HG03064 (cell line): ENCODE measurements around the gene GPR4.
"Not testable (repeated sequence)": the region's sequence is repeated elsewhere in the genome, so short reads cannot be mapped to it uniquely, and the experiment has no call there.

Experiments
- ATAC-seq: cut with Tn5 transposase; IDR thresholded peaks from one replicate; pipeline ENCODE4 v1.9.1; 2021; ENCODE audit warnings: low read depth; ENCODE audit not compliant: unreplicated experiment

Gene GPR4

DNA sequence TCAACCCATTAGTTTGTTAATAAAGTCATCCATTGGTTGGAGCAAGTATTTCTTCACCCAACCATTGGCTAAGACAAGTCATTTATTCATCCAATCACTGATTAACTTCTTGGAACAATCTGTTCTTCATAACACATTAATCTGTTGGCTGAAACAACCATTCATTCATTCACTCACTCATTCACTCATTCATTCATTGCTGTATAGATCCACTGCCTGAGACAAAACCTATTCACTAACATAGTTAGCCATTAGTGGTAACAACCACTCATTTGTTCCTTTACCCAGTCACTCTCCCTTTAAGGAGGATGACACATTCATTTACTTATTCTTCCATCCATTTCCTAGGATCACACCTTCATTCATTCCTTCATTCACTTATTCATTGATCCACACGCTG is 22.0 kb upstream of the GPR4 start:
- no peak for ATAC-seq

DNA sequence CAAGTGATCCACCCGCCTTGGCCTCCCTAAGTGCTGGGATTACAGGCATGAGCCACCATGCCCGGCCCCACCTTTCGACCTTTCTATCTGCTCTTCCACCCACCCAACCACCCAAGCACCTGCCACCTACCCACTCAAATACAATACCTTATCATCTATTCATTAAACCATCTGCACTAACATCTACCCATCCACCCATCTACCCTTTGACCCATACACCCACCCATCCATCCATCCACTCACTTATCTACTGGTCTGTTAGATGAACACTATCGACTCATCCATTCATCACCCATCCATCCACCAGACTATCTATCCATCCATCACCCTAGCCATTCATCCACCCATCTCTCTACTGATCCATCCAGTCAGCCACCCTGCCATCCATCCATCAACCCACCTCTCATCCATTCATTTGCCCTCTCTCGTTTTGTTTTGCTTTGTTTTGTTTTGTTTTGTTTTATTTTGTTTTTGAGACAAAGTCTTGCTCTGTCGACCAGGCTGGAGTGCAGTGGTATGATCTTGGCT is 20.0 kb upstream of the GPR4 start:
- no peak for ATAC-seq

DNA sequence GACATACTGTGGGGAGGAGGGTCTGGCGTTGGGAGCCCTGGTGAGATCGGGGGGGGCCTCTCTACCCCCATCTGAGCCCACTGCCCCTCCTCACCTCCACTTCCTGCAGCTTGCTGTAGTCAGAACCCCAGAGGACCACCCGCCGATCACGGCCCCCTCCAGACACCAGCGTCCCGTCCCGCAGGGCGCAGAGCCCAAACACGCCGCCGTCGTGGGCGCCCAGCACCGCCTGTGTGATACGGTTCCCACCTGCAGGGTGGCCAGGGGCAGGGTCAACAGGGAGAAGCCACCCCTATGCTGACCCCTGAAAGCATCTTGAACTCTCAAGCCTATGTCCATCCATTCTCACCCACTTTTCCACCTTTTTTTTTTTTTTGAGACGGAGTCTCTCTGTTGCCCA is 19.4 kb upstream of the GPR4 start:
- no peak for ATAC-seq

DNA sequence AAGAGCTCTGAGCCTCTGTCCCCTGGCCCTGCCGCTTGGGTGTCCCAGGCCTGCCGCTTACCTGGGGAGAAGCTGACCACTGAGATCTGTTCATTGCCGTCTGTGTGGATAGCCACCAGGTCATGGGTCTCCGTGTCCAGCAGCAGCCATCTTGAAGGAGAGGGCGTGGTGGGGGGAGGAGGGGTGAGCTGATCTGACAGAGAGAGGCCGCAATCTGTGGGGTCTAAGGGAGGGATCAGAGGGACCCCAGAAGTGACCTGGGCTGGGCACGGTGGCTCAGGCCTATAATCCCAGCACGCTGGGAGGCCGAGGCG is 14.6 kb upstream of the GPR4 start:
- ATAC-seq = no peak

DNA sequence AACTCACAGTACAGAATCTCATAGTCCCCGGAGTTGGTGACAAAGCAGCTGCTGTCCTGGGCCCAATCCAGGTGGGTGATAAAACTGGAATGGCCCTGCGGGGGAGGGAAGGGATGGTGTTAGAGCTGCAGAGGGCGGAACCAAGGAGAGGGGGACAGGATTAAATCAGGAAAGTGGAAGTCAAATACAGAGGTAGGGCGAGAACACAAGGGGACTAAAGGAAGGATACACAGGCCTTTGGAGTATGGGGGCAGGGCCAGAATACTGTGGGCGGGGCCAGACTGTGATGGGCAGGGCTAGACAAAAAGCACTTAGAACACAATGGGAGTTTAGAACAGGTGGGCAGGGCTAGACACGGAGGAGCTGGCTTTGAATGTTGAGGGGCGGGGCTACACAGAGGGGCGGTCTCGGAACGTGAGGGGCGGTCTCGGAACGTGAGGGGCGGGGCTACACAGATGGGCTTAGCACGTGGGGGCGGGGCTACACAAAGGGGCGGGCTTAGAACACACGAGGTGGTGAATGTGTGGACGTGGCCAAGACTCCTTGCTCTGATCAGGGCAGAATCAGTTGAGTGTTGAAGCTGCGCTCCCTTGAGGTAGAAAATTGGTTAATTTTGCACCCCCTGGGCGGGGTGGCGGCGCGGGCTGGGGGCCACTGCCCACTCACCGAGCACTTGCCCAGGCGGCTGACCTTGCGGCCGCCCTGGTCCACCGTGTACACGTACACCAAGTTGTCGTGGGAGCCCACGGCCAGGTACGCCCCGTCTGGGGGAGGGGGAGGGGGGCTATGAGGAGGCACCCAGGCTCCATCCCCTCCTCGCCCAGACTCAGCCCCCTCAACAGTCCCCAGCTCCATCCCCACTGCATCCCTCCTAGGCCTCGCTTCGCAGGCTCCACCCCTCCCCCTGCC is 14.0 kb upstream of the GPR4 start:
- ATAC-seq = no peak

DNA sequence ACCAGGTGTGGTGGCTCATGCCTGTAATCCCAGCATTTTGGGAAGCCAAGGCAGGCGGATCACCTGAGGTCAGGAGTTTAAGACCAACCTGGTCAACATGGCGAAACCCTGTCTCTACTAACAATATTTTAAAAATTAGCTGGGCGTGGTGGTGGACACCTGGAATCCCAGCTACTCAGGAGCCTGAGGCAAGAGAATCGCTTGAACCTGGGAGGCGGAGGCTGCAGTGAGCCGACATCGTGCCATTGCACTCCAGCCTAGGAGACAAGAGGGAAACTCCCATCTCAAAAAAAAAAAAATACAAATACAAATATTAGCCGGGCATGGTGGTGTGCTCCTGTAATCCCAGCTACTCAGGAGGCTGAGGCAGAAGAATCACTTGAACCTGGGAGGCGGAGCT is 13.0 kb upstream of the GPR4 start:
- ATAC-seq = not testable (repeated sequence)

DNA sequence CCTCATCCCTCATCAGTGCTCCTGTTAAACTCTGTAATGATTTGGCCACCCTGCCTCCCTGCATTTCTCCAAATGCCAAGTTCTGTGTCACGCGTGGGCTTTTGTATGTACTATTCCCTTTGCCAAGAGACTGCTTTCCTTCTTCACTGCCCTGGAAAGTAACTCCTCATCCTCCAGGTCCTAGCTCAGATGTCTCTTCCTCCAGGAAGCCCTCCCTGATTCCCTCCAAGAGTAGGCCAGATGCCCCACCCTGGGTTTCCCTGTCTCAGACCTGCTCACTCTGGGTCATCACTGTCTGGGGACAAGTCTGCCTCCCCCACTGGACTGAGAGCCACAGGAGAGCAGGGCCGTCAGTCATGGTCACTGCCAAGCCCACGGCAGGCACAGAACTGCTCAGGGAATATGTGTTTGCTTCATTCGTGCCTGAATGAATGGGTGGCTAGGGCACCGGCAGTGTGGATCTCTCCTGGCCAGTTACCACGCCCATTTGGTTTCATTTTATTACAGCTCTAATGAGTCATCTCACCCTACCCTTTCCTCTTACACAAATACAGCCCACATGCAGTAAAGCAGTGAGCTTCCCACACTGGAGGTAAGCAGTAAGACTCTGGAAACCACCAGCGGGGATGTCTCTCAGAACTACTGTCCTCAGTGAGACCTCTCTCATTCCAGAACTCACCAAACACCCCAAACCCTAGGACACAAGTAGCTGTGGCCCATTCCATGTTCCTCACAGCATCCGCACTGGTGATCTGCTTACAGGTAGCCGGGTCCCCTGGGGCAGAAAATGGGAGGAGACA is 12.1 kb upstream of the GPR4 start:
- ATAC-seq = no peak

DNA sequence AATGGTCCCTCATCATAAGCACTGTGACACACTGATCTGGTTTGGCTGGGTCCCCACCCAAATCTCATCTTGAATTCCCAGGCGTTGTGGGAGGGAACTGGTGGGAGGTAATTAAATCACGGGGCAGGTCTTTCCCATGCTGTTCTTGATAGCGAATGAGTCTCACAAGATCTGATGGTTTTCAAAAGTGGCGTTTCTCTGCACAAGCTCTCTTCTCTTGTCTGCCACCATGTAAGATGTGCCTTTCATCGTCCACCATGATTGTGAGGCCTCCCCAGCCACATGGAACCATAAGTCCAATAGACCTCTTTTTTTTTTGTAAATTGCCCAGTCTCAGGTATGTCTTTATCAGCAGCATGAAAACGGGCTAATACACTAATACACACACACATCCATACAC is 6.9 kb upstream of the GPR4 start:
- no peak for ATAC-seq

DNA sequence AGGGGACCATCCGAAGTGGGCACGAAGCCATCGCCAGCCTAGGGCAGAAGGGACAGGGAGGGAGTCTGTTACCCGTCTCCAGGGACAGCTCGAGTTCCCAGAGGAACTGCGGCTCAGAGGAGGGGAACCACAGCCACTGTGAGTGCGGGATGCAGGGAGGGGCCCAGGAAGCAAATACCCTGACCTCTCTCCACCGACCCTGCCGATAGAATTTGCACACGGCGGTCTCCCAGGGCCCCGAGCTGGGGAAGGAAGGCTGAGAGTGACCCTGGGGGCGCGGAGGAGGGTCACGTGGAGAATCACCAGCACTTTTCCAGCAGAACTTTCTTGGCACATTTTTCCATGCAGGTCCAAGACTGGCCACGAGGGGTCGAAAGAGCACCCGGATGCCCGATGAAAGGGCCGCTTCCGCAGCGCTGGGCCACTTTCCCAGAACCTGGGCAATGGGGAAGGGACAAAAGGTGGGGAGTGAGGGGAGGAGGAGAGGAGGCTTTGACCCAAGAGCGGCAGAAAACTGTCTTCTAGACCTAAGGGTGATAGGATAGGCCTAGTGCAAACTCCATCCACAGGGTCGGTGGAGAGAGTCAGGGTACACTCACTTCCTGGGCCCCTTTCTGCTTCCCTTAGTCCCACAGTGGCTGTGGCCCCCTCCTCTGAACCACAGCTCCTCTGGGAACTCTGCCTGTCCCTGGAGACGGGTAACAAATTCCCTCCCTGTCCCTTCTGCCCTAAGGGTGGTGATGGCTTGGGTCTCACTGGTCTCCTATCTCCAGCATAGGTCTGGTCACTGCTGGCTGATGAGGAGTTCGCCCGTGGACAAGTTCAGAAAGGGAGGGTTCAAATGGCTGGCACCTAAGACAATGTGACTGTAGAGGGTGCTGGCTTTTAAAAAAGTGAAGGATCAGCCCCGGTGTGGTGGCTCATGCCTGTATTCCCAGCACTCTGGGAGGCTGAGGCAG is 5.3 kb upstream of the GPR4 start:
- no peak for ATAC-seq

DNA sequence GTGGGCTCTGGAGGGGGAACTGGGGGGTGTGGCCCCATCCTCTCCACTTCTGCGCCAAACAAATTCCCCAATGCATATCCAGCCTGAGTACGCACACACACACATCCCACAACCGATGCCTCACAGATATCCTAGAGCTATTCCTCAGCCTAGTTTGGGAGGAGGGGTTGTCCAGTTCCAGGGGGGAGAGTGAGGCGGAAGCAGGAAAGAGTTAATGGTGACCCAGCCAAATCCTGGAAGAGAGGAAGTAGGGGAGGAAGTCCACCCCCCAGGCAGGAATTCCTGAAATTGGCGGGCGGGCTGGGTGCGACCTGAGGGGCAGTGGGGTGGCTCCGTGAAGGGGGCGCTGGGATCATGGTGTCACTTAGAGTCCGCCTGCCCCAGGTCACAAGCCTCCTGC is 897 bp downstream of the GPR4 start:
- ATAC-seq = no peak

DNA sequence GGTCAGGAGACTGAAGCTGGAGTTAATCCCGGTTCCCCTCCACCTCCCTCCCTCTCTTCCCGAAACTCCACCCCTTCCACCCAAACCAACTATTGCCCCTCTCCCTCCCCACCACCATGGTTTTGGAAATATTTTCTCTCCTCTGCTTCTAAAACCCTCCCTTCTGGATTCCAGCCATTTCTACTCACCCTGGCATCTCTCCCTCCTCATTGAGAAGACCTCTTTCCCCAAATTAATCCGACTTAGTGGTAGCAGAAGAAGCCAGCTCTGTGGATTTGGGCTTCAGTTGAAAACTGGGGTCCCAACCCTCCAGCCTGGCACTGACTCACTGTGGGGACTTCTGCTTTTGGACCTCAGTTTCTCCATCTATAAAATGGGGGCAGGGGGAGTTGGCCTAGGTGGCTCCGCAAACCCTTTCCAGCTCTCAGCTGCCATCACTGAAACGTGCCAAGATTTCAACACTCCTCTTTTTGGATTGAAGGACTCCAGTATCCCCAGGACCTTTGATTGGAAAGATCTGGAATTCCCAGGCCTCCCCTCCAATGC is 1.6 kb downstream of the GPR4 start:
- ATAC-seq = no peak

DNA sequence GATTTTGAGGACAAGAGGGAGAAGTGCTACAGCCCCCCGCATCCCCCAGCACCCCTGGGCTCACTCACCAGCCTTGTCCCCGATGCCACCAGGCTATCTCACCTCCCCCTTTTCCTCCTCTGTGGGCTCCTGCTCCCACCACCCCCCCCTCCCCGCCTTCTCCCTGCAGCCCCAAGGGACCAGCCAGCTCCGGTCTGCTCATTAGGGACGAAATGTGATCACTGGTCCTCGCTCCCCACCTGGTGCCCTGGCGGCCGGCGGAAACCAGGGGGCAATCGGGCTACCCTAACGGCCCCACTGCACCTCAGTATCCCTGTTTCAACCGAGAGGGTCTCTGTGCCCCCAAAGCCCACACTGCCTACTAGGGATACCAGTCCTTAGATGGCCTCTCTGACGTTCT is 2.7 kb downstream of the GPR4 start:
- no peak for ATAC-seq

DNA sequence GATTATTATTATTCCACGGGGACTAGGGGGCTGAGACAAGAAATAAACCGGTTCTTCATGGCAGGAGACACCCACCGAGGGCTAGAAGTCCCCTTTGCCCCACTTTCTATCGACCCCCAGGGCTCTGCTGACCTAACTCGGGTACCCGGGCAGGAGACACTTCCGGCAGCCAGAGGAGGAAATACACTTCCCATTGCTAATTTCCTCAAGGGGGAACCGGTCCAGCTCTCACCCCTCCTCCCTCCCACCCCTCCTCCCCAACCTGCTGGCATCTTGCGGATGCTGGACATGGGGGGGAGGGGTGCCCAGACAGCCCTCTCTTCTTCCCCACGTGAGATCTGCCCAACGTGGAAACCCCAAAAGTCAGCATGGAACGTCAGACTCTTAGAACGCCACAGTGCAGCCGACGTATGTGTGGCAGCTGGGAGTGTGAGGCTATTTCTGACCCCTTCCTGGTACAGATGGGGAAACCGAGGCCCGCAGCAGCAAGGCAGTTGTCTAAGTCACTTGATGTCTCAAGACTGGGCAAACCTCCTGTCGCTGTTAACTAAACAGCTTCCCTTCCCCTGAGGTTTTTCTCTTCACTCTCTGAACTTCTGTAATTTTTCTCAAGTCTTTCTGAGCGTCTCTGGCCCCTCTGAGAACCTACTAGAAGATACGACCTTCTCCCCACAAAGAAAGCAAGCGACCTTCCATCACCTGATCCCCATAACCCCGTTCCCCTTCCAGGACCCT is 3.6 kb downstream of the GPR4 start:
- no peak for ATAC-seq

DNA sequence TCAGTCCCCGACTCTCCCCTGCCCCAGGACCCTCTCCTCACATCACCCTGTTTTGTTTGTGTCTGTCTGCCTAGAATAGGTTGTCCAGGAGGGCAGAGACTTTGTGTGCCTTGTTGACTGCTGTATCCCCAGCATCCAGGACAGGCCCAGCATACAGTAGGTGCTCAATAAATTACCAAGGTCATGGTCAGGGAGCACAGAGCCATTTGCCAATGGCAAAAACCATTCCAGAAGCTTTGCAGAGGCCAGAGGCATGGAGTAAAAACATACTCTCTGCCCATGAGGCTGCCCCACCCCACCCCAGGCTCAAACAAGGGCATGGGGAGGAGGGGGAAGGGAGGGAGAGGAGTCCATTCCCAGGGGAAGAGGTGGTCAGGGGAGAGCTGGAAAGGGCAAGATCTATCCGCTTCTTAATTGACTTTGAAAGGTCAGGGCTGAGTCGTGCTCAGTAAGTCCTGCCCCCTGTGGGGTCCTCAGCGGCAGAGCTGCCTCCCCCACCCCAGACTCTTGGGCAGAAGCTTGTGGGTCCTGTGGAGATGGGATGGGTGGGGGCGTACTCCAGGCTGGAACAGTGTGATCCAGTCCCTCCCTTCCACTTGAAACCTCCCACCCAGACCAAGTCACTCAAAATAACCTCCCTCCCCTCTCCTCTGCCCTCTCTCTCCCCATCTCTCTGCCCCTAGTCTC is 4.4 kb downstream of the GPR4 start:
- no peak for ATAC-seq

DNA sequence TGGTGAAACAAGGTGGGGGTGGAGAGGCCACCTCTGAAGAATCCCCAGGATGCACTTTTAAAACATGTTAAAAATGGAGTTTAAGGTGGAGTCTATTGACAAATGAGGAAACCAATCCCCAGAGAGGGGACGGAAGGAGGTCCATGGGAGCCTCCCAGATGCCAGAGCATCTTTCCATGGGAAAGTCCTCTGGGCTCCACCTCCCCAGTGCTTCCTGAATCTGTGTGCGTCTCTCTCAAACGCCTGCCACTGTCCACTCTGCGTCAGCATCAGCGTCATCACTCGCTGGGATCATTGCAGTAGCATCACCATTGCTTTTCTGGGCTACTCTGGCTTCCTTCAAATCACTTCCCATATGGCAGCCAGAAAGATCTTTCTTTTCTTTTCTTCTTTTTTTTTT is 6.2 kb downstream of the GPR4 start:
- no peak for ATAC-seq

DNA sequence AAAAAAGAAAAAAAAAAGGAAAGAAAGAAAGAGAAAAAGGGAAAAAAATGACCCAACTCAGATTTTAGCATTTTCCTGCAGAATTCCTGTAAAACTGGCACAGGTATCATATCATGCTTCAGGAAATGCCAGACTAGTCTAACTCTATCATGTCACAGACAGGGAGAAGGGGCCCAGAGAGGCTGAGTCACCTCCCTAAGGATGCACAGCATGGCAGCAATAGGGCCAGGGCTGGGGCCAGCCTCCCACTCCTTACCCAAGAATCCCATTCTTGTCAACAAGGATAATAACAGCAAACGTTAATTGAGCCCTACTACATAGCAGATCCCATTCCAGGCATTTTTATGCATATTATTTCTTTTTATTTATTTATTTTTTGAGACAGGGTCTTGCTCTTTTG is 8.5 kb downstream of the GPR4 start:
- no peak for ATAC-seq

DNA sequence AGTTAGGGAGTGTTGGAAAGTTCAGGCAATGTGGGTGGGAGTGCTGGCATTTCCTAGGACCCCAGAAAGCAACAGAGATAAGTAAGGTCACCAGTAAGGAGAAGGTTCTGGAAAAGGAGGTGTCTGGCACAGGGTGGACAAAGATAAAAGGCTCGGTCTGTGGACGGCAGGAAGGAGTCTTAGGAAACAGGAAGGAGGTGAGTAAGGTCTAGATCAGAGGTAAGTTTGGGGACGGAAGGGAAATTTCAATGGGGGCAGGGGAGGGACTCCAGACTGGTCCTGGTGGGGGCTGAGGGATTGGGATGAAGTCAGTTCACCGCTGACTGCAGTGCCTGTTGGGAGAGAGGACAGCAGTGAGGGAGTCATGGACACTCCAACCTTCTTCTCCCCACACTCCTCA is 9.6 kb downstream of the GPR4 start:
- ATAC-seq = no peak

DNA sequence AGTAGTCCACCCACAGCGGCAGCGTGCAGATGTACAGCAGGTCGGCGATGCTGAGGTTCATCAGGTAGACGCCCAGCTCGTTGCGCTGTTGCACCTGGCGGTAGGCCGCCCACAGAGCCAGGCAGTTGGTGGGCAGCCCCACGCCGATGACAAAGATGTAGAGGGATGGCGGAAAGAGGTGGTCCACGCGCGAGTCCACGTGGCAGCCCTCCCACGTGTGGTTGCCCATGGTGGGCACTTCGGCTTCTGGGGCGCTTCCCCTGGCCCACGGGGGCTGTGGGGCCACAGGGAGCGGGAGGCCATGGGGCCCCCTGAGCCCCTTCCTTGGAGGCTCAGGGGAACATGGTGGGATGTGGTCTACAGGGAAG is 10.4 kb downstream of the GPR4 start:
- no peak for ATAC-seq

DNA sequence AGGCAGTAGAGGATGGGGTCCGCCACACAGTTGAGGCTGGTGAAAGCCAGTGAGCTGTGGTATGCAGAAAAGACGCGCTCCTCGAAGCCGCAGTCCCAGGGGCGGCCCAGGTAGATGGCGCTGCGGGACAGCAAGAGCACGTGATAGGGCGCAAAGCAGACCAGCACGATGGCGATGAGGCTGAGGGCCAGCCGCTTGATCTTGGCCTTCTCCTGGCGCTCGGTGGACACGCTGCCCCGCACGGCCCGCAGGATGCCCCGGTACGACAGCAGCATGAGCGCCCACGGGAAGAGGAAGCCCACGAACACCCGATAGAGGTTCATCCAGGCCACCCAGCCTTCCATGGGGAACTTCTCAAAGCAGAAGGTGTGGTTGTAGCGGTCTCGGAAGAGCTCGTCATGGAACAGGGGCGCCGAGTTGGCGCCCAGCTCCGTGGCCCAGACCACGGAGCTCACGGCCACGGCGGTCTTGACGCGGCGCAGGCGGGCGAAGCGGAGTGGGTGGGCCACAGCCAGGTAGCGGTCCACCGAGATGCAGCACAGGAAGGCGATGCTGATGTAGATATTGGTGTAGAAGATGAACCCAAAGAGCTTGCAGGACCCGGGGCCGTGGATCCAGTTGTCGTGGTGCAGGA is 10.9 kb downstream of the GPR4 start:
- ATAC-seq = no peak
